ENCODE data around the gene TMC4.

TMC4 gene

GRCh38 chr19:54162241-54162805 lies 10.6 kb downstream of the TMC4 start:
- Histone ChIP-seq H3K9ac (ENCODE audit: low read length) (no peak overlapping the region), H3K9me3 (ENCODE audit: control insufficient read depth, insufficient read depth, low read depth, low read length) (no peaks in the 10 kb centered on the region), H3K27me3 (ENCODE audit: control insufficient read depth, insufficient read depth, low read length) (peaks cover 9% of the 10 kb centered on the region), H3K4me1 (ENCODE audit: control insufficient read depth, insufficient read depth, low read length) (peaks cover 20% of the 10 kb centered on the region), H3K36me3 (ENCODE audit: control insufficient read depth, insufficient read depth, low read length) (peaks cover 5% of the 10 kb centered on the region), H3K27ac (ENCODE audit: low read depth, low read length) (no peak overlapping the region), H3K4me3 (ENCODE audit: low read depth, low read length) (peak overlapping the region; percentile 75)

DNA sequence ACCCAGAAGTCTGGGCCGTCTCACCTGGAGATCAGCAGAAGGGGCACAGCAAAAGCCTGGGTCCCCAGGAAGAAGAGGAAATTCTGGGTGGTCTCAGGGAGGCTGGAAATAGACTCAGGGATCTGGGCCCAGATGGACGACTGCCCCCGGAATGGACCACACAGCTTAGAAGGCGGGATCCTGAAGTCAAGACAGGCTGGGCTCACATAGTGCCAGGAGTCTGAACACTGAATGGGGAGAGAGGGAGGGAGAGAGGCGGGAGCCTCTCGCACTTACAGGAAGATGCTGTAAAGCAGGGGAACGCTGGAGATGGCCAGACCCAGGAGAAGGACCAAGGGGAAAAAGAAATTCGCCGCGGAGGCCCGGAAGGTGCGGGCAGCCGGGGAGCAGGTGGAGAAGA lies 12.1 kb downstream of the TMC4 start:
- Histone ChIP-seq H3K4me3 (ENCODE audit: low read depth, low read length) (peak overlapping the region; percentile 89), H3K9ac (ENCODE audit: low read length) (peak overlapping the region; percentile 79), H3K4me1 (ENCODE audit: control insufficient read depth, insufficient read depth, low read length) (peaks cover 20% of the 10 kb centered on the region), H3K27ac (ENCODE audit: low read depth, low read length) (no peak overlapping the region), H3K9me3 (ENCODE audit: control insufficient read depth, insufficient read depth, low read depth, low read length) (no peaks in the 10 kb centered on the region), H3K27me3 (ENCODE audit: control insufficient read depth, insufficient read depth, low read length) (peaks cover 9% of the 10 kb centered on the region), H3K36me3 (ENCODE audit: control insufficient read depth, insufficient read depth, low read length) (peaks cover 17% of the 10 kb centered on the region)

GRCh38 chr19:54160182-54160811 lies 12.7 kb downstream of the TMC4 start:
- peak overlapping the region; percentile 45; the same call in 1 of the 2 replicates for H3K27ac ChIP-seq (ENCODE audit: low read depth, low read length)
- H3K9me3 ChIP-seq (ENCODE audit: control insufficient read depth, insufficient read depth, low read depth, low read length), result no peaks in the 10 kb centered on the region
- H3K4me3 ChIP-seq (ENCODE audit: low read depth, low read length), result peak overlapping the region; percentile 89
- peaks cover 23% of the 10 kb centered on the region for H3K36me3 ChIP-seq (ENCODE audit: control insufficient read depth, insufficient read depth, low read length)
- peak overlapping the region; percentile 79 for H3K9ac ChIP-seq (ENCODE audit: low read length)
- H3K4me1 ChIP-seq (ENCODE audit: control insufficient read depth, insufficient read depth, low read length), result peaks cover 20% of the 10 kb centered on the region
- H3K27me3 ChIP-seq (ENCODE audit: control insufficient read depth, insufficient read depth, low read length), result peaks cover 9% of the 10 kb centered on the region

- peaks cover 9% of the 10 kb centered on the region for H3K27me3 ChIP-seq (ENCODE audit: control insufficient read depth, insufficient read depth, low read length)
- H3K4me1 ChIP-seq (ENCODE audit: control insufficient read depth, insufficient read depth, low read length), result peaks cover 20% of the 10 kb centered on the region
- H3K9me3 ChIP-seq (ENCODE audit: control insufficient read depth, insufficient read depth, low read depth, low read length), result no peaks in the 10 kb centered on the region
- H3K9ac ChIP-seq (ENCODE audit: low read length), result peak within 1 kb of the TSS; percentile 87
- peak within 1 kb of the TSS; percentile 85 for H3K27ac ChIP-seq (ENCODE audit: low read depth, low read length)
- H3K36me3 ChIP-seq (ENCODE audit: control insufficient read depth, insufficient read depth, low read length), result peaks cover 30% of the 10 kb centered on the region
- peak within 1 kb of the TSS; percentile 89 for H3K4me3 ChIP-seq (ENCODE audit: low read depth, low read length)
Measured at GRCh38 chr19:54159352-54160181, 13.4 kb downstream of the TMC4 start, which contains the start of gene LENG1. Gene LENG1, minus strand, starts transcription at chr19:54159721. Its CDS starts 26 bp downstream, at chr19:54159695.

DNA sequence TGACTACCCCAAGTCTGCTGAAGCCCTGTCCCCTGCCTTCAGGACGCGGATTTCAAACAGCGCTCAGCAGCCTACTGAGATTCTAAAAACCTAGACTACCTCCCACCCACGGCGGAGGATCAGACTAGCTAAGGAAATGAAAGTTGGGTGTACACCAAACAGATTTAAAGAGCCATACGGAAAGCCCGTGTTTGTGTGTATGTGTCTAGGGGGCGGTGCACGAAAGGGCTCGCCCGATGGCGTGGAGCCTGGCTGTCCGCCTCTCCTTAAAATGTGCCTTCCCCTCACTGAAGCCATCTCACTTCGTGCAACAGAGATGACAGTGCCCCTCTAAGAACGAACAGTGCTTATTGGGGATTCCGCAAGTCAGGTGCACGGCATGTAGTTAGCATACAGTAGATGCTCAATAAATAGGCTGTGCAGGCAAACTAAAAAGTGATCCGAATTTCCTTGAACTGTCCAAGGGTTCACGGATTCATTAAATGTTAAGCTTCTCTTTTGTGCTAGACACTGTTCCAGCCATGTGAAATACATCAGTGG lies 14.1 kb downstream of the TMC4 start:
- H3K4me1 ChIP-seq (ENCODE audit: control insufficient read depth, insufficient read depth, low read length), result peaks cover 17% of the 10 kb centered on the region
- peak overlapping the region; percentile 89 for H3K4me3 ChIP-seq (ENCODE audit: low read depth, low read length)
- peaks cover 9% of the 10 kb centered on the region for H3K27me3 ChIP-seq (ENCODE audit: control insufficient read depth, insufficient read depth, low read length)
- peaks cover 37% of the 10 kb centered on the region for H3K36me3 ChIP-seq (ENCODE audit: control insufficient read depth, insufficient read depth, low read length)
- H3K9me3 ChIP-seq (ENCODE audit: control insufficient read depth, insufficient read depth, low read depth, low read length), result no peaks in the 10 kb centered on the region
- H3K27ac ChIP-seq (ENCODE audit: low read depth, low read length), result peak overlapping the region; percentile 85; the same call in 1 of the 2 replicates
- peak overlapping the region; percentile 87 for H3K9ac ChIP-seq (ENCODE audit: low read length)

DNA sequence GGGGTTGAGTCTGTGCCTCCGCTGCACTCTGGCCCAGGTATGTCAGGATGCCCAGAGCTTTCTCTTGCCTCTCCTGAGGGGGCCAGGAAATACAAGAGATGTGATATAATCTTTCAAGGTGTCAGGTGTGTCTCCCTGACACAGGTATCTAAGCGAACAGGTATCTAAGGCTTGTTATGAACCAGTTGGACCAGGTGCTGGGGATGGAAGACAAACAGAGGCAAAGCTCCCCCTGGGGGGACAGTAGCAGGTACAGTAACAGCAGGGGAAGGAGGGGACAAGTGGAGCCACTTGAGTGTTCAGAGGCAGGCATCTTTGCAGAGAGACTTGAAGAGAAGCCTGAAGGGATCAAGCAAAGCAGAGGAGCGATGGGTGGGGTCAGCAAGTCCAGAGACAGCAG lies 16.0 kb downstream of the TMC4 start:
- H3K9ac ChIP-seq (ENCODE audit: low read length), result no peak overlapping the region
- no peaks in the 10 kb centered on the region for H3K9me3 ChIP-seq (ENCODE audit: control insufficient read depth, insufficient read depth, low read depth, low read length)
- H3K36me3 ChIP-seq (ENCODE audit: control insufficient read depth, insufficient read depth, low read length), result peaks cover 56% of the 10 kb centered on the region
- no peak overlapping the region for H3K4me3 ChIP-seq (ENCODE audit: low read depth, low read length)
- peaks cover 16% of the 10 kb centered on the region for H3K4me1 ChIP-seq (ENCODE audit: control insufficient read depth, insufficient read depth, low read length)
- H3K27me3 ChIP-seq (ENCODE audit: control insufficient read depth, insufficient read depth, low read length), result no peaks in the 10 kb centered on the region
- H3K27ac ChIP-seq (ENCODE audit: low read depth, low read length), result no peak overlapping the region

GRCh38 chr19:54156490-54156889 lies 16.5 kb downstream of the TMC4 start:
- Histone ChIP-seq H3K9me3 (ENCODE audit: control insufficient read depth, insufficient read depth, low read depth, low read length) (no peaks in the 10 kb centered on the region), H3K27ac (ENCODE audit: low read depth, low read length) (no peak overlapping the region), H3K36me3 (ENCODE audit: control insufficient read depth, insufficient read depth, low read length) (peaks cover 61% of the 10 kb centered on the region), H3K4me1 (ENCODE audit: control insufficient read depth, insufficient read depth, low read length) (peaks cover 13% of the 10 kb centered on the region), H3K9ac (ENCODE audit: low read length) (no peak overlapping the region), H3K27me3 (ENCODE audit: control insufficient read depth, insufficient read depth, low read length) (no peaks in the 10 kb centered on the region), H3K4me3 (ENCODE audit: low read depth, low read length) (no peak overlapping the region)

DNA sequence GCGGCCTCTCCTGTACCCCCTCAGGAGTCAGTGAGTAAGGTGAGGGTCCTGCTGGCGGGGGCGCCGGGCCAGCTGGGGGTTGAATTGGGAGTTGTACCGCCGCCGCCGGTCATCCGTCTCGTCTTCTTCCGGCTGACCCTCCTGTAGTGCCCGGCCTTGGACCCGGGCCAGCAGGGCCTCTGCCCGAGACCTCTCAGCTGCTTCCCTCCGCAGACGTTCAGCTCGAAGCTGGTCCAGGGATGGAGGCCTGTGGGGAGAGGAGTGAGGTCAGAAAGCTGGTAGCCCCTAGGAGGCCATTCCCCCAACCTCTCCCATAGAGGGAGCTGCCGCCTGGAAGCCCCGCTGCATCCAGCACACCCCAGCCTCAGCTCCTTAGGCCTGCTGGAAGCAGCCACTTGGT lies 17.3 kb downstream of the TMC4 start:
- H3K27me3 ChIP-seq (ENCODE audit: control insufficient read depth, insufficient read depth, low read length), result no peaks in the 10 kb centered on the region
- H3K4me3 ChIP-seq (ENCODE audit: low read depth, low read length), result no peak overlapping the region
- H3K9ac ChIP-seq (ENCODE audit: low read length), result no peak overlapping the region
- peaks cover 67% of the 10 kb centered on the region for H3K36me3 ChIP-seq (ENCODE audit: control insufficient read depth, insufficient read depth, low read length)
- H3K4me1 ChIP-seq (ENCODE audit: control insufficient read depth, insufficient read depth, low read length), result peaks cover 9% of the 10 kb centered on the region
- H3K27ac ChIP-seq (ENCODE audit: low read depth, low read length), result no peak overlapping the region
- no peaks in the 10 kb centered on the region for H3K9me3 ChIP-seq (ENCODE audit: control insufficient read depth, insufficient read depth, low read depth, low read length)

GRCh38 chr19:54154603-54155345 lies 18.2 kb downstream of the TMC4 start:
- peaks cover 75% of the 10 kb centered on the region for H3K36me3 ChIP-seq (ENCODE audit: control insufficient read depth, insufficient read depth, low read length)
- H3K9ac ChIP-seq (ENCODE audit: low read length), result no peak overlapping the region
- peaks cover 8% of the 10 kb centered on the region for H3K4me1 ChIP-seq (ENCODE audit: control insufficient read depth, insufficient read depth, low read length)
- no peaks in the 10 kb centered on the region for H3K9me3 ChIP-seq (ENCODE audit: control insufficient read depth, insufficient read depth, low read depth, low read length)
- H3K4me3 ChIP-seq (ENCODE audit: low read depth, low read length), result no peak overlapping the region
- H3K27me3 ChIP-seq (ENCODE audit: control insufficient read depth, insufficient read depth, low read length), result no peaks in the 10 kb centered on the region
- H3K27ac ChIP-seq (ENCODE audit: low read depth, low read length), result no peak overlapping the region

DNA sequence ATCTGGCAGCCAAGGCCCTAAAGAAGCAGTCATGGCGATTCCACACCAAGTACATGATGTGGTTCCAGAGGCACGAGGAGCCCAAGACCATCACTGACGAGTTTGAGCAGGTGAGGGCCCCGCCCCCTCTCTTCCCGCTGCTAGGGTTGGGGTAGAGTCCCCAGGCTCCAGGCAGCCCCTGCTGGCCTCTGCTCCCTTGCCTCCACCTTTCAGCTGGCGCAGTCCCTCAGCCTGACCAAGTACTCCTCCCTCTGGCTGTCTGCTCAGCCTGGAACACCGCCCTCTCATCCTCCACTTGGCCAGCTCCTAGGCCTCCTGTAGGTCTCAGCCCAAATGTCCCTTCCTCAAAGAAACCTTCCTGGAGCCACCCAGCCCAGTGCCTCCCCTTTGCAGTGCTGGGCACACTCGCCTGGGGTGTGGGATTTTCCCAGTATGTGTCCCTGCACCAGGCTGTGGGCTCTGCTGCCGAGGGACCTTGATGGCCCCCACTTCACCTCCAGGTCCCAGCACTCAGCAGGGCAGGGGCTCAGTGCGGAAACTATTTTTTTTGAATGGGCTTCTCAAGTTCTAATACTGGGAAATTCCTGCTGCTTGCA lies 19.1 kb downstream of the TMC4 start:
- Histone ChIP-seq H3K4me3 (ENCODE audit: low read depth, low read length) (no peak overlapping the region), H3K4me1 (ENCODE audit: control insufficient read depth, insufficient read depth, low read length) (peaks cover 5% of the 10 kb centered on the region), H3K27ac (ENCODE audit: low read depth, low read length) (no peak overlapping the region), H3K9me3 (ENCODE audit: control insufficient read depth, insufficient read depth, low read depth, low read length) (no peaks in the 10 kb centered on the region), H3K9ac (ENCODE audit: low read length) (no peak overlapping the region), H3K36me3 (ENCODE audit: control insufficient read depth, insufficient read depth, low read length) (peaks cover 85% of the 10 kb centered on the region), H3K27me3 (ENCODE audit: control insufficient read depth, insufficient read depth, low read length) (no peaks in the 10 kb centered on the region)
